K562 (cell line): ENCODE data around the gene ICAM1. TPM values are rescaled to one million over a fixed set of nuclear protein-coding genes. Genes with fewer than 3 reads are reported as not detected.

Experiments
- BACH1 ChIP-seq: fragments of 200-800 bp; sonication (Bioruptor generic); IDR thresholded peaks from 2 replicates; pipeline ENCODE4 v1.6.1; 2016; ENCODE audit warnings: missing genetic modification characterization, missing compliant biosample characterization
- HIVEP1 ChIP-seq: fragments of 250-450 bp; sonication (Bioruptor Pico); IDR thresholded peaks from 2 replicates; pipeline ENCODE4 v1.4.0; 2020; ENCODE audit warnings: mild to moderate bottlenecking
- KLF13 ChIP-seq: fragments of 450-650 bp; IDR thresholded peaks from 2 replicates; pipeline ENCODE4 v1.6.1; 2016; ENCODE audit warnings: missing genetic modification characterization, low read depth, mild to moderate bottlenecking, missing compliant biosample characterization, moderate library complexity, borderline replicate concordance
- NUFIP1 ChIP-seq: fragments of 450-650 bp; IDR thresholded peaks from 2 replicates; pipeline ENCODE4 v1.6.1; 2018; ENCODE audit not compliant: partially characterized antibody
- OTX1 ChIP-seq: fragments of 450-650 bp; formaldehyde crosslinking; IDR thresholded peaks from 2 replicates; pipeline ENCODE4 v1.4.0; 2022; ENCODE audit warnings: mild to moderate bottlenecking
- PHF20 ChIP-seq: fragments of 450-650 bp; IDR thresholded peaks from 2 replicates; pipeline ENCODE4 v1.6.1; 2018; ENCODE audit not compliant: partially characterized antibody
- PURB ChIP-seq: sonication (generic); formaldehyde crosslinking; IDR thresholded peaks from 2 replicates; pipeline ENCODE4 v1.9.0; 2021; ENCODE audit warnings: low read depth, mild to moderate bottlenecking, missing genetic modification reagents
- PYGO2 ChIP-seq: fragments of 450-650 bp; IDR thresholded peaks from 2 replicates; pipeline ENCODE4 v1.6.1; 2016; ENCODE audit warnings: mild to moderate bottlenecking, missing genetic modification characterization, moderate library complexity, missing compliant biosample characterization
- RFX1 ChIP-seq: fragments of 450-650 bp; IDR thresholded peaks from 2 replicates; pipeline ENCODE4 v1.6.1; 2016; ENCODE audit warnings: mild to moderate bottlenecking, moderate library complexity
- TAF1 ChIP-seq: IDR thresholded peaks from 2 replicates; pipeline ENCODE4 v1.6.1; 2011; ENCODE audit warnings: mild to moderate bottlenecking, low read length, moderate library complexity; ENCODE audit not compliant: insufficient read depth, control insufficient read depth, severe bottlenecking; ENCODE audit errors: extremely low read depth
- ZNF3 ChIP-seq: fragments of 250-450 bp; sonication (Bioruptor Pico); IDR thresholded peaks from 2 replicates; pipeline ENCODE4 v1.5.0; 2021; ENCODE audit warnings: mild to moderate bottlenecking, moderate library complexity
- ZNF311 ChIP-seq: fragments of 250-450 bp; sonication (Bioruptor Pico); IDR thresholded peaks from 2 replicates; pipeline ENCODE4 v1.4.0; 2020; ENCODE audit warnings: mild to moderate bottlenecking, moderate library complexity
- ZNF668 ChIP-seq: fragments of 250-450 bp; sonication (Bioruptor Pico); IDR thresholded peaks from 2 replicates; pipeline ENCODE4 v1.8.0; 2022; ENCODE audit warnings: mild to moderate bottlenecking, inconsistent platforms
- ZNF778 ChIP-seq: fragments of 450-650 bp; formaldehyde crosslinking; IDR thresholded peaks from 2 replicates; pipeline ENCODE4 v1.4.0; 2020; ENCODE audit warnings: mild to moderate bottlenecking, moderate library complexity
- polyA plus RNA-seq, 8 experiments: library from polyadenylated mRNA; depleted of rRNA in 4 of 8; stranded (reverse) in 5 of 8; unstranded in 3 of 8; fragments of >200 nt; fragmentation: Nextera tagmentation in 2 of 8; fragmentation: Illumina TruSeq in 1 of 8; extraction: Ambion mirVana in 2 of 8; extraction: Trizol in 1 of 8; gene quantifications; 2 replicates each; pipeline versions ENCODE4 v1.2.1 to v1.2.3, GENCODE V29; 2011 to 2014; ENCODE audit warnings: inconsistent platforms in 1 of 8, missing spikeins in 1 of 8
- total RNA-seq, 7 experiments: library from RNA; depleted of rRNA in 6 of 7; stranded (reverse); fragments of >200 nt in 6 of 7; fragmentation: Illumina TruSeq in 2 of 7; extraction: Trizol in 2 of 7; gene quantifications; 2 replicates each; pipeline versions ENCODE4 v1.2.1 to v1.2.3, GENCODE V29; 2011 to 2021; ENCODE audit warnings: low replicate concordance in 1 of 7
- TF ChIP-seq, protein P1 (sequence below), 2 experiments: fragments of 450-650 bp in 1 of 2; sonication (generic) in 1 of 2; formaldehyde crosslinking; conservative IDR thresholded peaks; 2 replicates each; pipeline versions ENCODE4 v1.4.0 to v1.8.1; 2020 to 2022; ENCODE audit warnings: mild to moderate bottlenecking in 1 of 2, missing genetic modification reagents in 1 of 2
- TF ChIP-seq, protein P2 (sequence below): fragments of 250-450 bp; sonication (Bioruptor Pico); IDR thresholded peaks from 2 replicates; pipeline ENCODE4 v1.9.0; 2021; ENCODE audit warnings: mild to moderate bottlenecking
- TF ChIP-seq, protein P3 (sequence below): fragments of 250-450 bp; sonication (Bioruptor Pico); IDR thresholded peaks from 2 replicates; pipeline ENCODE4 v1.9.0; 2021; ENCODE audit warnings: mild to moderate bottlenecking, inconsistent platforms

ICAM1 gene
- total and polyA plus RNA-seq, 9 of the 15 experiments (the other 6 are each of a cell fraction or from before 2014, with no cell fraction given): 2.3 to 24.4 (median 13.4) TPM

DNA sequence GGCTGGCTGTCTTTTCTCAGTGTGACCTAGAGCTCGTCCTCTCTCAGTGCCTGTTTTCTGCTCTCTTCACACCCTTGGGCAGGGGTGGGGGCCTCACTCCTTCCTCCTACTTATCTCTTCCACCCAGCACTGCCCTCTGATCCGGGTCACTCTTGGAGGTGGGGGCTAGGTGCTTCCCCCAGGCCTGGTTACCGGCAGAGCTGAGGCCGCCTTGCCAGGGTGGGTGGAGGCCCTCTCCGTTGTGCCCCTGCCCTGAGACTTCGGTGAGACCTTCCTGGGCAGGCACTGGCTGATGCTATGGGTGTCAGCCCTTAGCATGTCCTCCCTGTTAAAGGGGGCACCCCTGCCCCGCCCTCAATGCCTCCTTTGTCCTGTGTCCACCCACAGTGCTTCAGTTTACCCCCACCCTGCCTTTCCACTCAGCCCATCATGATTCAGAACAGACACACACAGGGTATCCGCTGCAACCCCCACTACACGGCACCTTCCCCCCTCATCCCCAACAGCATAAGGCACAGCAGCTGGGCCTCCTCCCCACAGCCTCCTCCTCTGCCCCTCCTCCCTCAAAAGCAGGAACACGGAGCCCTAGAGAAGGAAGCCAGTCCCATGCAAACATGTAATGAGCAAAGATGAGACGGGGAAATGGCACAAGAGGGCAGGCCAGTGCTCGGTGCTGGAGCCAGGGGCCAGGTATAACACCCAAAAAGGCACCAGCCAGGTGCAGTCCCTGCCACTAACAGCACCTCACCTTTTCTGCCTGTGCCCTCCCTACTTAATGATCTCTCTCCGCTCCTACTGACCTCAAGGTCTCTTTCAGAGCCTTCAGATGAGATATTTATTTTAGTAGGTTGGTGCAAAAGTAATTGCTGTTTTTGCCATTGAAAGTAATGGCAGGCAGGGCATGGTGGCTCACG lies 28.9 kb downstream of the ICAM1 start (continued):
- TF ChIP-seq RFX1: no peak
- TF ChIP-seq, protein P1, sequence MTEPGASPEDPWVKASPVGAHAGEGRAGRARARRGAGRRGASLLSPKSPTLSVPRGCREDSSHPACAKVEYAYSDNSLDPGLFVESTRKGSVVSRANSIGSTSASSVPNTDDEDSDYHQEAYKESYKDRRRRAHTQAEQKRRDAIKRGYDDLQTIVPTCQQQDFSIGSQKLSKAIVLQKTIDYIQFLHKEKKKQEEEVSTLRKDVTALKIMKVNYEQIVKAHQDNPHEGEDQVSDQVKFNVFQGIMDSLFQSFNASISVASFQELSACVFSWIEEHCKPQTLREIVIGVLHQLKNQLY (CRISPR knock-in tag; conservative IDR thresholded peaks at IDR 0.05): no peak
- TF ChIP-seq, protein P2, sequence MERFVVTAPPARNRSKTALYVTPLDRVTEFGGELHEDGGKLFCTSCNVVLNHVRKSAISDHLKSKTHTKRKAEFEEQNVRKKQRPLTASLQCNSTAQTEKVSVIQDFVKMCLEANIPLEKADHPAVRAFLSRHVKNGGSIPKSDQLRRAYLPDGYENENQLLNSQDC (CRISPR knock-in tag): no peak
- TF ChIP-seq ZNF3 (CRISPR knock-in tag): no peak
- TF ChIP-seq ZNF668 (CRISPR knock-in tag): no peak
- TF ChIP-seq, protein P3, sequence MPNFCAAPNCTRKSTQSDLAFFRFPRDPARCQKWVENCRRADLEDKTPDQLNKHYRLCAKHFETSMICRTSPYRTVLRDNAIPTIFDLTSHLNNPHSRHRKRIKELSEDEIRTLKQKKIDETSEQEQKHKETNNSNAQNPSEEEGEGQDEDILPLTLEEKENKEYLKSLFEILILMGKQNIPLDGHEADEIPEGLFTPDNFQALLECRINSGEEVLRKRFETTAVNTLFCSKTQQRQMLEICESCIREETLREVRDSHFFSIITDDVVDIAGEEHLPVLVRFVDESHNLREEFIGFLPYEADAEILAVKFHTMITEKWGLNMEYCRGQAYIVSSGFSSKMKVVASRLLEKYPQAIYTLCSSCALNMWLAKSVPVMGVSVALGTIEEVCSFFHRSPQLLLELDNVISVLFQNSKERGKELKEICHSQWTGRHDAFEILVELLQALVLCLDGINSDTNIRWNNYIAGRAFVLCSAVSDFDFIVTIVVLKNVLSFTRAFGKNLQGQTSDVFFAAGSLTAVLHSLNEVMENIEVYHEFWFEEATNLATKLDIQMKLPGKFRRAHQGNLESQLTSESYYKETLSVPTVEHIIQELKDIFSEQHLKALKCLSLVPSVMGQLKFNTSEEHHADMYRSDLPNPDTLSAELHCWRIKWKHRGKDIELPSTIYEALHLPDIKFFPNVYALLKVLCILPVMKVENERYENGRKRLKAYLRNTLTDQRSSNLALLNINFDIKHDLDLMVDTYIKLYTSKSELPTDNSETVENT (CRISPR knock-in tag): no peak
- peak; percentile 33; the same call in 1 of the 2 replicates for TF ChIP-seq KLF13 (tag)
- TF ChIP-seq PHF20: peak; percentile 20
- no peak for TF ChIP-seq BACH1 (tag)
- peak; percentile 48 for TF ChIP-seq TAF1
- no peak for TF ChIP-seq OTX1
- no peak for TF ChIP-seq HIVEP1 (CRISPR knock-in tag)
- TF ChIP-seq PURB (CRISPR knock-in tag): no peak
- TF ChIP-seq PYGO2 (tag): no peak
- TF ChIP-seq NUFIP1: no peak
- TF ChIP-seq ZNF311 (CRISPR knock-in tag): no peak
- no peak for TF ChIP-seq ZNF778
